IgD-negative memory B cell (primary cell): ENCODE data around the gene RPS2. TPM values are rescaled to one million over a fixed set of nuclear protein-coding genes. Genes with fewer than 3 reads are reported as not detected.

Experiments used
- polyA plus RNA-seq: library from polyadenylated mRNA; unstranded; fragments of 300-500 nt; fragmentation: Illumina TruSeq; gene quantifications from one replicate; pipeline ENCODE4 v1.2.3, GENCODE V29; 2021

Gene RPS2
- polyA plus RNA-seq, 1 donor from 2014 or later: 6,339 TPM

Other genes with a start within 250 kb of the RPS2 start
- 66.1 TPM for gene NME3, start 193.3 kb downstream of the RPS2 start, polyA plus RNA-seq
- 1.5 TPM for gene EME2, start 192.0 kb downstream of the RPS2 start, polyA plus RNA-seq
- gene MRPS34, start 191.7 kb downstream of the RPS2 start, polyA plus RNA-seq: 156 TPM
- 55.2 TPM for gene SPSB3, start 182.3 kb downstream of the RPS2 start, polyA plus RNA-seq
- gene NUBP2, start 181.9 kb downstream of the RPS2 start, polyA plus RNA-seq: 76.9 TPM
- not detected for gene IGFALS, start 171.1 kb downstream of the RPS2 start, polyA plus RNA-seq
- gene HAGH, start 138.0 kb downstream of the RPS2 start, polyA plus RNA-seq: 31.6 TPM
- 19.0 TPM for gene FAHD1, start 137.6 kb downstream of the RPS2 start, polyA plus RNA-seq
- not detected for gene MEIOB, start 92.7 kb downstream of the RPS2 start, polyA plus RNA-seq
- not detected for gene HS3ST6, start 46.4 kb downstream of the RPS2 start, polyA plus RNA-seq
- gene MSRB1, start 21.6 kb downstream of the RPS2 start, polyA plus RNA-seq: 17.2 TPM
- not detected for gene RPL3L, start 10.1 kb downstream of the RPS2 start, polyA plus RNA-seq
- 204 TPM for gene NDUFB10, start 5.3 kb downstream of the RPS2 start, polyA plus RNA-seq
- not detected for gene RNF151, start 2.0 kb upstream of the RPS2 start, polyA plus RNA-seq
- 52.0 TPM for gene TBL3, start 7.2 kb upstream of the RPS2 start, polyA plus RNA-seq
- not detected for gene NOXO1, start 16.6 kb upstream of the RPS2 start, polyA plus RNA-seq
- gene GFER, start 19.4 kb upstream of the RPS2 start, polyA plus RNA-seq: 39.0 TPM
- 4.9 TPM for gene SYNGR3, start 25.1 kb upstream of the RPS2 start, polyA plus RNA-seq
- gene ZNF598, start 45.0 kb upstream of the RPS2 start, polyA plus RNA-seq: 11.0 TPM
- gene NPW, start 55.0 kb upstream of the RPS2 start, polyA plus RNA-seq: not detected
- not detected for gene NHERF2, start 62.1 kb upstream of the RPS2 start, polyA plus RNA-seq
- gene NTHL1, start 83.0 kb upstream of the RPS2 start, polyA plus RNA-seq: 35.2 TPM
- gene TSC2, start 83.2 kb upstream of the RPS2 start, polyA plus RNA-seq: 30.3 TPM
- gene PKD1, start 171.1 kb upstream of the RPS2 start, polyA plus RNA-seq: 7.4 TPM
- 0.41 TPM for gene RAB26, start 183.8 kb upstream of the RPS2 start, polyA plus RNA-seq
- 7.0 TPM for gene TRAF7, start 191.0 kb upstream of the RPS2 start, polyA plus RNA-seq
- gene CASKIN1, start 231.8 kb upstream of the RPS2 start, polyA plus RNA-seq: not detected
- 44.1 TPM for gene MLST8, start 240.6 kb upstream of the RPS2 start, polyA plus RNA-seq
- 0.35 TPM for gene BRICD5, start 246.0 kb upstream of the RPS2 start, polyA plus RNA-seq